NCI-H2196 treated with DMSO at 0.1 percent for 48 hours (cell line): Measurements from ENCODE around the gene GASK1A.
"Not testable (repeated sequence)": the region's sequence is repeated elsewhere in the genome, so short reads cannot be mapped to it uniquely, and the experiment has no call there.

Source experiments
- DNase-seq: peaks from one replicate; lab custom pipeline; 2025; ENCODE audit not compliant: unreplicated experiment; lab: John Stamatoyannopoulos, UW

The GASK1A gene

GRCh38 chr3:43031485-43031884 is 52.4 kb downstream of the GASK1A start:
- no peak for DNase-seq

GRCh38 chr3:43031889-43032545 is 52.9 kb downstream of the GASK1A start:
- no peak for DNase-seq

- DNase-seq = no peak
These were observed 53.8 kb downstream of the GASK1A start for GRCh38 chr3:43032646-43033628.

- no peak for DNase-seq
These were observed 55.1 kb downstream of the GASK1A start for GRCh38 chr3:43034200-43034599.

GRCh38 chr3:43034911-43035310 is 55.8 kb downstream of the GASK1A start:
- no peak for DNase-seq

GRCh38 chr3:43035801-43036365 is 56.8 kb downstream of the GASK1A start:
- DNase-seq = no peak

- no peak for DNase-seq
These were observed 57.7 kb downstream of the GASK1A start for GRCh38 chr3:43036621-43037423.

GRCh38 chr3:43038010-43038409 is 58.9 kb downstream of the GASK1A start:
- no peak for DNase-seq

GRCh38 chr3:43041517-43041916 is 62.4 kb downstream of the GASK1A start:
- no peak for DNase-seq

- DNase-seq = no peak
These were observed 64.1 kb downstream of the GASK1A start for GRCh38 chr3:43043071-43043766.

GRCh38 chr3:43043793-43044192 is 64.7 kb downstream of the GASK1A start:
- DNase-seq = no peak

- DNase-seq = not testable (repeated sequence)
These were observed 66.0 kb downstream of the GASK1A start for GRCh38 chr3:43045079-43045478.

- no peak for DNase-seq
These were observed 67.5 kb downstream of the GASK1A start for GRCh38 chr3:43046583-43046982.

- DNase-seq = no peak
These were observed 69.4 kb downstream of the GASK1A start for GRCh38 chr3:43048470-43048869.

GRCh38 chr3:43053291-43053690 is 74.2 kb downstream of the GASK1A start:
- no peak for DNase-seq

- no peak for DNase-seq
These were observed 75.6 kb downstream of the GASK1A start for GRCh38 chr3:43054754-43055153.

- DNase-seq = no peak
These were observed 76.3 kb downstream of the GASK1A start for GRCh38 chr3:43055393-43055792.

GRCh38 chr3:43055806-43056770 is 77.0 kb downstream of the GASK1A start:
- no peak for DNase-seq

- no peak for DNase-seq
These were observed 80.3 kb downstream of the GASK1A start for GRCh38 chr3:43059456-43059855.
